Measurements from ENCODE around the gene PLPPR4. TPM values are rescaled to one million over a fixed set of nuclear protein-coding genes. Genes with fewer than 3 reads are reported as not detected.

Gene PLPPR4
- total and polyA plus RNA-seq, 2 experiments from 2014 or later, result 0.99 to 2.3 TPM

DNA sequence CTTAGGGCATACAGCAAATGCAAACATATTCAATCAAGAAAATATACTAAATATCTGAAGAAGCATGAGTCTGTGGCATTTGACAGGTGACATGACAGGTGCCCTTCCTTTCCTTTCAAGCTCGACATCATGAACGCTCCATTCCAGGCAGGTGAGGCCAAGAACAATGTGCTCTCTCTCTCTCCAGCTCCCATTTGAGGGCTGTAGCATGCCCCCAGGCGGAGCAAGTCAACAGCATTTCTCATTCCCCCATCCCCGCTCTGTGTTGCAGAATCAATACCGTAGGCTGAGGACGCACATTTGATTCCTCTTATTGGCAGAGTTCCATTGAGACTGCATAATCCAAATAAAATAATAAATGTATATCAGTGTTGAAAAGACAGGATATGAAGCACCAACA lies 24.6 kb upstream of the PLPPR4 start:
- Histone ChIP-seq H3F3A (replicated peaks; ENCODE audit: low read depth) (no peaks in the 10 kb centered on the region), H3K27me3 (ENCODE audit: insufficient read depth) (no peaks in the 10 kb centered on the region), H3K36me3 (ENCODE audit: insufficient read depth) (no peaks in the 10 kb centered on the region), H3K9me2 (ENCODE audit: insufficient read depth) (no peaks in the 10 kb centered on the region), H4K20me1 (replicated peaks; ENCODE audit: insufficient read depth) (no peaks in the 10 kb centered on the region), H3K27ac (ENCODE audit: low read depth) (no peak overlapping the region), H2AFZ (no peak overlapping the region), H3K4me1 (ENCODE audit: insufficient read depth) (no peaks in the 10 kb centered on the region), H3K4me2 (no peak overlapping the region), H3K4me3 (no peak overlapping the region), H3K79me2 (replicated peaks; ENCODE audit: insufficient read depth) (no peaks in the 10 kb centered on the region)
- no peak for TF ChIP-seq ZNF462 (CRISPR knock-in tag; IDR thresholded peaks at IDR 0.05)
- TF ChIP-seq EZH2phosphoT487 (IDR thresholded peaks at IDR 0.05; ENCODE audit: unreplicated experiment), result no peak
- Mint-ChIP-seq H3K9me3 (no peaks in the 10 kb centered on the region), H3K27ac (no peak overlapping the region), H3K4me1 (no peaks in the 10 kb centered on the region), H3K36me3 (ENCODE audit: low read depth) (no peaks in the 10 kb centered on the region), H3K27me3 (ENCODE audit: insufficient read depth, low read depth, poor library complexity) (no peaks in the 10 kb centered on the region), H3K4me3 (no peak overlapping the region)
- peak; percentile 17 for DNase-seq (ENCODE audit: low spot score)
- ATAC-seq, result peak; percentile 42; the same call in 2 of the 3 replicates

- DNase-seq (ENCODE audit: low spot score) (no peak), ATAC-seq (no peak)
- no peaks in the 10 kb centered on the region for H4K20me1 ChIP-seq (replicated peaks; ENCODE audit: insufficient read depth)
- no peak overlapping the region for H3K4me2 ChIP-seq
- no peaks in the 10 kb centered on the region for H3K9me2 ChIP-seq (ENCODE audit: insufficient read depth)
- H3K4me3 ChIP-seq, result no peak overlapping the region
- H3K27me3 ChIP-seq (ENCODE audit: insufficient read depth), result no peaks in the 10 kb centered on the region
- Mint-ChIP-seq H3K27ac (no peak overlapping the region), H3K4me3 (no peak overlapping the region), H3K36me3 (ENCODE audit: low read depth) (peaks cover 3% of the 10 kb centered on the region; the same call in 1 of the 3 replicates), H3K9me3 (peaks cover 2% of the 10 kb centered on the region; the same call in 2 of the 3 replicates), H3K4me1 (no peaks in the 10 kb centered on the region), H3K27me3 (ENCODE audit: insufficient read depth, low read depth, poor library complexity) (no peaks in the 10 kb centered on the region)
- H3K79me2 ChIP-seq (replicated peaks; ENCODE audit: insufficient read depth), result no peaks in the 10 kb centered on the region
- H3F3A ChIP-seq (replicated peaks; ENCODE audit: low read depth), result no peaks in the 10 kb centered on the region
- no peak overlapping the region for H2AFZ ChIP-seq
- no peak overlapping the region for H3K27ac ChIP-seq (ENCODE audit: low read depth)
- H3K36me3 ChIP-seq (ENCODE audit: insufficient read depth), result no peaks in the 10 kb centered on the region
- H3K4me1 ChIP-seq (ENCODE audit: insufficient read depth), result no peaks in the 10 kb centered on the region
- TF ChIP-seq POLR2AphosphoS5 (IDR thresholded peaks at IDR 0.05; ENCODE audit: low read depth) (no peak), ZNF462 (CRISPR knock-in tag; IDR thresholded peaks at IDR 0.05) (no peak), ZNF114 (CRISPR knock-in tag; IDR thresholded peaks at IDR 0.05) (no peak), ETS1 (IDR thresholded peaks at IDR 0.05) (no peak), JUNB (IDR thresholded peaks at IDR 0.05; ENCODE audit: unreplicated experiment) (no peak)
Observed at GRCh38 chr1:99240621-99241020, 23.7 kb upstream of the PLPPR4 start.

All from GM23338 (cell line).